ENCODE results near the gene TMEM88. TPM values are rescaled to one million over a fixed set of nuclear protein-coding genes. Genes with fewer than 3 reads are reported as not detected.

TMEM88 gene
- total RNA-seq, 1 donor from 2014 or later, result 23.7 TPM

- H3K9me3 Mint-ChIP-seq (ENCODE audit: unreplicated experiment), result peaks cover 14% of the 10 kb centered on the region
- no peak overlapping the region for H3K4me3 Mint-ChIP-seq (ENCODE audit: unreplicated experiment)
- no peak overlapping the region for H3K27ac Mint-ChIP-seq (ENCODE audit: unreplicated experiment)
- H3K27me3 Mint-ChIP-seq (ENCODE audit: unreplicated experiment), result peaks cover 25% of the 10 kb centered on the region
- H3K4me1 Mint-ChIP-seq (ENCODE audit: low read depth, unreplicated experiment), result peaks cover 20% of the 10 kb centered on the region
- no peak for TF ChIP-seq CTCF (IDR thresholded peaks at IDR 0.05; ENCODE audit: partially characterized antibody, unreplicated experiment)
- H3K36me3 Mint-ChIP-seq (ENCODE audit: unreplicated experiment), result no peaks in the 10 kb centered on the region
- peak; percentile 72 for DNase-seq
Observed at GRCh38 chr17:7856011-7856810, 1.3 kb downstream of the TMEM88 start.

- no peaks in the 10 kb centered on the region for H3K36me3 Mint-ChIP-seq (ENCODE audit: unreplicated experiment)
- peaks cover 15% of the 10 kb centered on the region for H3K4me1 Mint-ChIP-seq (ENCODE audit: low read depth, unreplicated experiment)
- H3K9me3 Mint-ChIP-seq (ENCODE audit: unreplicated experiment), result peaks cover 13% of the 10 kb centered on the region
- DNase-seq, result peak; percentile 91
- H3K27ac Mint-ChIP-seq (ENCODE audit: unreplicated experiment), result no peak within 1 kb of the TSS
- H3K27me3 Mint-ChIP-seq (ENCODE audit: unreplicated experiment), result peaks cover 20% of the 10 kb centered on the region
- no peak for TF ChIP-seq CTCF (IDR thresholded peaks at IDR 0.05; ENCODE audit: partially characterized antibody, unreplicated experiment)
- H3K4me3 Mint-ChIP-seq (ENCODE audit: unreplicated experiment), result no peak within 1 kb of the TSS
Observed at GRCh38 chr17:7856811-7857712, 2.2 kb downstream of the TMEM88 start, which contains the start of gene NAA38. Gene NAA38, minus strand, starts transcription at chr17:7857559. Its CDS starts 96 bp downstream, at chr17:7857463.

- DNase-seq, result peak; percentile 83
- Mint-ChIP-seq H3K4me1 (ENCODE audit: low read depth, unreplicated experiment) (peaks cover 16% of the 10 kb centered on the region), H3K9me3 (ENCODE audit: unreplicated experiment) (peaks cover 9% of the 10 kb centered on the region), H3K36me3 (ENCODE audit: unreplicated experiment) (no peaks in the 10 kb centered on the region), H3K27ac (ENCODE audit: unreplicated experiment) (no peak within 1 kb of the TSS), H3K4me3 (ENCODE audit: unreplicated experiment) (no peak within 1 kb of the TSS), H3K27me3 (ENCODE audit: unreplicated experiment) (peaks cover 14% of the 10 kb centered on the region)
- TF ChIP-seq CTCF (IDR thresholded peaks at IDR 0.05; ENCODE audit: partially characterized antibody, unreplicated experiment), result no peak
Observed at GRCh38 chr17:7857713-7858521, 3.1 kb downstream of the TMEM88 start, which contains the start of gene CYB5D1. Gene CYB5D1, plus strand, starts transcription at chr17:7858003. Its CDS starts 132 bp downstream, at chr17:7858135.

- H3K36me3 Mint-ChIP-seq (ENCODE audit: unreplicated experiment), result no peaks in the 10 kb centered on the region
- peaks cover 16% of the 10 kb centered on the region for H3K4me1 Mint-ChIP-seq (ENCODE audit: low read depth, unreplicated experiment)
- DNase-seq, result peak; percentile 76
- no peak overlapping the region for H3K27ac Mint-ChIP-seq (ENCODE audit: unreplicated experiment)
- peak; percentile 74 for TF ChIP-seq CTCF (IDR thresholded peaks at IDR 0.05; ENCODE audit: partially characterized antibody, unreplicated experiment)
- H3K27me3 Mint-ChIP-seq (ENCODE audit: unreplicated experiment), result peaks cover 14% of the 10 kb centered on the region
- H3K9me3 Mint-ChIP-seq (ENCODE audit: unreplicated experiment), result peaks cover 9% of the 10 kb centered on the region
- H3K4me3 Mint-ChIP-seq (ENCODE audit: unreplicated experiment), result no peak overlapping the region
Observed at GRCh38 chr17:7858522-7858810, 3.6 kb downstream of the TMEM88 start.
